Ureter (tissue), 1 donor: ENCODE data around the gene MARCOL. TPM values are rescaled to one million over a fixed set of nuclear protein-coding genes. Genes with fewer than 3 reads are reported as not detected.
"Not testable (repeated sequence)": the region's sequence is repeated elsewhere in the genome, so short reads cannot be mapped to it uniquely, and the experiment has no call there.

Experiments
- DNase-seq: peaks from one replicate; pipeline ENCODE4 v3.0.0-alpha.2; 2020; ENCODE audit warnings: low spot score
- total RNA-seq: library from RNA; stranded (reverse); gene quantifications from one replicate; pipeline ENCODE4 v1.2.4, GENCODE V29; 2023
- donor health status: DM: yes; HTN: yes; CAD: no.

Gene MARCOL
- total RNA-seq, 1 donor from 2014 or later, result not detected

DNA sequence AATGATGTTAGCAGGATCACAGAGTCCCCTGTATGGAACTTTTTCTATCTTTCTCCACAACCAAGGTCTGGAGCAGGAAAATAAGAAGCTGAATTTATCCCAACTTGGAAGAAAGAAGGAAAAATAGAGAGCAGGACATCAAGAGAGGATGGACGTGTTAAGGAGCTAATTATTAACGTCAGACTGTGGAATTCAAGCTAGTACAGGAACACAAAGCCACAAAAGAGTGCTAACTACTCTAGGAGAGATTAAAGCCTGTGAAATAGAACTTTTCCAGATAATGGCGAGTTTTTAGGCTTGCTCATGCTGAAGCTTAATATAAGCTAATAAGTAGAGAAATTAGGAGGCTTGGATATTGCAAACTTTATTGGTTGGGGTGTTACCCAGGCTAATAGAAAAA lies 29.6 kb downstream of the MARCOL start:
- no peak for DNase-seq

DNA sequence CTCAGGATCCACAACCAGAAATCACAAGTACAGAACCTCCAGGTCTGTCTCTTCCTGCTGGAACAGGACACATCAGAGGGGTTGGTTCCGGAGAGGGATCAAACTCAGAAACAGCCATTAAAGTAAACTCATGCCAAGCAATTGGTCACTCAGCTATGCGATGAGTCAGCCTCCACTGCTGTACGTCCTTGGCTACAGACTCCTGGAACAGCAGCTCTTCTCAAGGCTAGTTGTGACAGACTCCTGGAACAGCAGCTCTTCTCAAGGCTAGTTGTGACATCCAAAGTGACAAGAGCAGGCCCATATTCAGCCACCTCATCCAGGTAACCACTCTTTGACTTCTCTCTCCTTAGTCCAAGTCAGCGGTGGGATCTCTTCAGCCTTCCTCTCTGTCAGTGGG lies 30.2 kb downstream of the MARCOL start, which contains the start of gene SPINK13:
SPINK13 (plus strand) TSS at position 229 of the 400 bp plus-strand sequence. CDS start 1,279 bp downstream, outside the sequence.
- no peak for DNase-seq

DNA sequence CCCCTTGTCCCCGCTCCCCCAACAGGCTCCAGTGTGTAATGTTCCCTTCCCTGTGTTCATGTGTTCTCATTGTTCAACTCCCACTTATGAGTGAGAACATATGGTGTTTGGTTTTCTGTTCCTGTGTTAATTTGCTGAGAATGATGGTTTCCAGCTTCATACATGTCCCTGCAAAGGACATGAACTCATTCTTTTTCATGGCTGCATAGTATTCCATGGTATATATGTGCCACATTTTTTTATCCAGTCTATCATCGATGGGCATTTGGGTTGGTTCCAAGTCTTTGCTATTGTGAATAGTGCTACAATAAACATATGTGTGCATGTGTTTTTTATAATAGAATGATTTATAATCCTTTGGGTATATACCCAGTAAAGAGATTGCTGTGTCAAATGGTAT lies 36.8 kb downstream of the MARCOL start:
- not testable (repeated sequence) for DNase-seq

DNA sequence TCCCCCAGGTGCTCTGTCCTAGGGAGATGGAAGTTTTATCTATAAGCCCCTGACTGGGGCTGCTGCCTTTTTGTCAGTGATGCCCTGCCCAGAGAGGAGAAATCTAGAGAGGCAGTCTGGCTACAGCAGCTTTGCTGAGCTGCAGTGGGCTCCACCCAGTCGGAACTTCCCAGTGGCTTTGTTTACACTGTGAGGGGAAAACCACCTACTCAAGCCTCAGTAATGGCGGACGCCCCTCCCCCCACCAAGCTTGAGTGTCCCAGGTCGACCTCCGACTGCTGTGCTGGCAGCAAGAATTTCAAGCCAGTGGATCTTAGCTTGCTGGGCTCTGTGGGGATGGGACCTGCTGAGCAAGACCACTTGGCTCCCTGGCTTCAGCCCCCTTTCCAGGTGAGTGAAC lies 42.6 kb downstream of the MARCOL start:
- not testable (repeated sequence) for DNase-seq

DNA sequence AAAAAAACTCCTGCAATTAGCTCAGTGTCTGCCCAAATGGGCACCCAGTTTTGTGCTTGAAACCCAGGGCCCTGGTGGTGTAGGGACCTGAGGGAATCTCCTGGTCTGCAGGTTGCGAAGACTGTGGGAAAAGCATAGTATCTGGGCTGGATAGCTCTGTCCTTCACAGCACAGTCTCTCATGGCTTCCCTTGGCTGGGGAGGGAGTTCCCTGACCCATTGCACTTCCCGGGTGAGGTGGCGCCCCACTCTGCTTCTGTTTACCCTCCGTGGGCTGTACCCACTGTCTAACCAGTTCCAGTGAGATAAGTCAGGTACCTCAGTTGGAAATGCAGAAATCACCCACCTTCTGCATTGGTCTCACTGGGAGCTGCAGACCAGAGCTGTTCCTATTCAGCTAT lies 43.0 kb downstream of the MARCOL start:
- DNase-seq, result not testable (repeated sequence)

DNA sequence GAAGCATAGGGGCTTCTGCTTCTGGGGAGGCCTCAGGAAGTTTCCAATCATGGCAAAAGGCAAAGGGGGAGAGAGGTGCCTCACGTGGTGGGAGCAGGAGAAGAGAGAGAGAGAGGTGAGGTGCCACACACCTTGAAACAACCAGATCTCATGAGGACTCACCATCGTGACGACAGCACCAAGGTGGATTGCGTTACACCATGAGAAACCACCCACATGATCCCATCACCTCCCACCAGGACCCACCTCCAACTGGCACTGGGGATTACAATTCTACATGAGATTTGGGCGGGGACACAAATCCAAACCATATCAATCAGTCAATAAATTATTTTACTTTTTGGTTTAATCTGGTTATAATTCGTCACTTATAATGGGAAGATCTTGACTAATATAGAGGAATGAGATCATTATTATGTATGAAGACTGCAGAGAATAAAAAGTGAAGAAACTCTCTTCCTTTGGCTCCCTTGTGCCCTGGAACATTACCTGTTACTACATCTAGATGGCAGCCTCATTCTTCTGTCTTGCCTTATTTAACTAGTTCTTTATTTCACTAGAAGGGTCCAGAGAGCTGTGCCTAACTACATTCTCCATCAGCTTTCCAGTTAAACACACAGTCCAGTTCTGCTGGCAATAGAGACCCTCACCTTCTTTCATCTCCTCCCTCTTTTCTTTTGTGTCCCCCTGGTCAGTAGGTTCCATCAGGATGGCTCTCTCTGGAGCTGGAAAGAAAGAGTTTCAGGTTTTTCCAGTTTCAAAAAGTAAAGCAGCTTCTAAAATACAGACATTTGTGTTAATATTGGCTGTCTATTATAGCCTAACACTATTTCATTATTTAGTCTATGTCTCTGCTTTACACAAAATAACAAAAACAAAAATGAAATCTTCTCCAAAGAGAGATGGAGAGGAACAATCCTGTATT lies 52.2 kb downstream of the MARCOL start:
- no peak for DNase-seq

Other genes with a start within 250 kb of the MARCOL start
- gene SPINK5, start 174.5 kb upstream of the MARCOL start, total RNA-seq, result 3.2 TPM
- not detected for gene SPINK14, start 70.0 kb upstream of the MARCOL start, total RNA-seq
- not detected for gene SPINK6, start 35.5 kb upstream of the MARCOL start, total RNA-seq
- gene SPINK13, start 30.3 kb downstream of the MARCOL start, total RNA-seq, result not detected
- not detected for gene SPINK7, start 73.9 kb downstream of the MARCOL start, total RNA-seq
- not detected for gene SPINK9, start 97.0 kb downstream of the MARCOL start, total RNA-seq
- gene FBXO38, start 145.4 kb downstream of the MARCOL start, total RNA-seq, result 94.8 TPM